HG03520 (cell line): Measurements from ENCODE around the gene RAPGEF2.
A peak's percentile ranks its signal among the peaks of the same experiment; 100 is the strongest.
"Not testable (repeated sequence)": the region's sequence is repeated elsewhere in the genome, so short reads cannot be mapped to it uniquely, and the experiment has no call there.

Experiments used
- ATAC-seq: cut with Tn5 transposase; IDR thresholded peaks from one replicate; pipeline ENCODE4 v1.9.1; 2021; ENCODE audit warnings: mild to moderate bottlenecking, moderate library complexity; ENCODE audit not compliant: unreplicated experiment

Gene RAPGEF2

GRCh38 chr4:159098482-159099127 lies 4.3 kb upstream of the RAPGEF2 start:
- ATAC-seq: no peak

DNA sequence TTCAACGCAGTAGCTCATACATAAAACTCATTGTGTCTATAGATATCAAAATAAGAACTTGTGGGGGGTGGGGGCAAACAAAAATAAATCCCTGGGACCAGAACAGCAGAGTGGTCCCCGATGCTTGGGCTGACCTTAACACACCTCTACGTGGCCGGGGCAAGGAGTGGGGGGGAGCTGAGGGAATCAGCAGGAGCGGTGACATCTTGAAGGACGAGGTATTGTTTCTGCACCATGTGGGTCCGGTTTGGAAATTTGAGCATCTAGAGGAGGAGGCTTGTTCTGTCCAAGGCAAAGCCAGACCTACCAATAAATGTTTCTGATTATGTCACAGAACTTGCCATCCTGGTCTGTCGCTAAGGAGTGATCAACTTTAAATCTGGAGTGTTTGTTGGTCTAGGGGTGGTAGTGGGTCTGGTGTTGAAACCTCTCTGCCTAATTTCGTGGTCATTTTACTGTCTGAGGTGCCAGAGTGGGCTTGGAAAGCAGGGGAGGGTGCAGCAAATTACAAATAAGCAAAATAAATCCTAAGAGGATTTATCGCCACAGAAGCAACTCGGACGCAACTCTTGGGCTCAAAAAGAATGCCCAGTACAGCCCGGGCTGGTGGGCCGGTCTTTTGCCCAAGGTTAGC lies 774 bp upstream of the RAPGEF2 start:
- no peak for ATAC-seq

DNA sequence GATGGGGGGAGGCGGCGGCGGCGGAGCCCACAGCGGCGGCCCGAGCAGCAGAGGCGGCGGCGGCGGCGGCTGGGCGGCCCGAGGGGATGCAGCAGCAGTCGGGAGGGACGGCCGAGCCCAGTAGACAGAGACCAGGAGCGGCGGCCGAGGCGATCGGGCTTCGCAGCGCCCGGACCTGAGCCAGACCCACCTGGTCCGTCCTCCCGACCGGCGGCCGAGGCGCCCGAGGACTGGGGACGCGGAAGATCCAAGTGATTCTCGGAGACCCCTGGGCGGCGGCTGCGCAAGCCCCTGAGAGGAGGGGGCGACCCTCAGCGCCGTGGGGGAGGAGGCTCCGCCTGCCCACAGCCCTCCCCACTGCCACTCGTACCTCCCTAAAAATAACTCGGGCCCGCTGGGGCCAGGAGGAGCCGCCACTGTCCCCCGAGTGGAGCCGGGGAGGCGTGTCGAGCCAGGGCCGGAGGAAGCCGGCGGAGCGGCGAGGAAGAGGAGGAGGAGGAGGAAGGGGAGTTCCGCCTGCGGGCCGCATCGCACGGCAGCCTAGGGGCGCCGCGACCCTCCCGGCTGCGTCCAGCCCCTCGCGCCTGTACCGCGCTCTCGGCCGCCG lies 608 bp downstream of the RAPGEF2 start:
- peak; percentile 27 for ATAC-seq

- ATAC-seq: no peak
These were observed 2.0 kb downstream of the RAPGEF2 start for GRCh38 chr4:159104694-159105414.

DNA sequence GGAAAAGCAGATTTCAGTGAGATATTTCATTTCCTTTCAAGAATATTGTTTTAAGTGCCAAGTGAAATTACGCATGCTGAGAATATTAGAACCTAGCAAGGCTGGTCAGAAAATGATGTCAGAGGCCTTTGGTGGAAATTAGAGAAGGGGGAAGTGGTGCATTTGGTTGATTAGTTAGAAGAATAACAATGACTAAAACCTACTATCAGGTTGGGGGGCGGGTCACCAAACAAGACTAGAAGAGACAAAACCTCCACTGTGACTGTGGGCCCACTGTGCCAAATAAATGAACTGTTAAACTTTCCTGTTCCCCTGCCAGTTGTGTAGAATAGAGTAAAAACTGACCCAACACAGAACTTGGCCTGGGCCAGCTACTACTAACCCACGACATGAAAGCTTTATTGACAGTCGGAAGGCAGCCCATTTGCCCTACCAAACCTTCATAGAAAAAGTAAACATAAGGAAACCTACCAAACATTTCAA lies 2.9 kb downstream of the RAPGEF2 start:
- ATAC-seq: no peak

GRCh38 chr4:159106636-159107035 lies 3.8 kb downstream of the RAPGEF2 start:
- ATAC-seq: no peak

GRCh38 chr4:159107203-159107925 lies 4.5 kb downstream of the RAPGEF2 start:
- ATAC-seq: no peak

- ATAC-seq: no peak
These were observed 5.2 kb downstream of the RAPGEF2 start for GRCh38 chr4:159108124-159108523.

DNA sequence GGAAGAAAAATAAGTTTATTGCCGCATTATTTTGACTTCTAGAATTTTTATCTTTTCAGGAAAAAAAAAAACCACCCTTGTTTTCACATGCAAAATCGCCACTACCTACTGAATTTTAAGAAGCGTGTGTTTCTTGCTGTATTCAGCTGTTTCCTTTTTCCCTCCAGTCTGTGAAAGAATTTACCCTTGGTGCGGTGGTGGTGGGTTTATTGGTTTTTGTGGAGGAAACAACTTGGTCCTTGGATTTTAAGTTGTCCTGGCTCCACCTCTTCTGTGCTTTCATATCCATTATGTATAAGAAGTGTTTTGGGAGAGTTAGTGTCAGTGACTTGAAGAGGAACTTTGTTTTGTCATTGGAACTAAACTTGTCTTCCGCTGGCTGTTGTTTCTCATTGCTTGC lies 8.1 kb downstream of the RAPGEF2 start:
- no peak for ATAC-seq

DNA sequence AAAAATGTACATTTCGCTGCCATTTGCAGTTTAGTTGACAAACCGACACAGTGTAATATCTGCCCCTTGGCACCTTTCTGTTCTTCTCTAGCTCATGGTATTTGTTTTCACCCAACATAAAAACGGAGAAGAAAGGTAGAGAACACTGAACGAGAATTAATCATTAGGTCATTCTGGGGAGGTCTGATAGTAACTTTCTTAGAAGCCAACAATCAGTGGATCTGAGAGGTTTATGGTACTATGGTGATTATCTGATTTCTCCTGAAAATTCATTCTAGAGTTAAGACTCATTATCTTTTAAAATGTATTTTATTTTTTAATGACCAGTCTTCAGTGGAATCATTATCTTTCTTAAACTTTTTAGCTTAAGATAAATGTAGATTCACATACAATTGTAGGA lies 8.5 kb downstream of the RAPGEF2 start:
- no peak for ATAC-seq

DNA sequence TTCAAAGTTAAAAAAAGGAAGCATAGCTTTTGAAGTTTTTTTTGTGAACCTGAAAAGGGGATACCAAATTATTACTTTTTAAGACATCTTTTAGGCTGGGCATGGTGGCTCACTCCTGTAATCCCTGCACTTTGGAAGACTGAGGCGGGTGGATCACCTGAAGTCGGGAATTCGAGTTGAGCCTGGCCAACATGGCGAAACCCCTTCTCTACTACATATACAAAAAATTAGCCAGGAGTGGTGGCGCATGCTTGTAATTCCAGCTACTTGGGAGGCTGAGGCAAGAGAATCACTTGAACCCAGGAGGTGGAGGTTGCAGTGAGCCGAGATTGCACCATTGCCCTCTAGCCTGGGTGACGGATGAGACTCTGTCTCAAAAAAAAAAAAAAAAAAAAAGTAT lies 10.5 kb downstream of the RAPGEF2 start:
- not testable (repeated sequence) for ATAC-seq

DNA sequence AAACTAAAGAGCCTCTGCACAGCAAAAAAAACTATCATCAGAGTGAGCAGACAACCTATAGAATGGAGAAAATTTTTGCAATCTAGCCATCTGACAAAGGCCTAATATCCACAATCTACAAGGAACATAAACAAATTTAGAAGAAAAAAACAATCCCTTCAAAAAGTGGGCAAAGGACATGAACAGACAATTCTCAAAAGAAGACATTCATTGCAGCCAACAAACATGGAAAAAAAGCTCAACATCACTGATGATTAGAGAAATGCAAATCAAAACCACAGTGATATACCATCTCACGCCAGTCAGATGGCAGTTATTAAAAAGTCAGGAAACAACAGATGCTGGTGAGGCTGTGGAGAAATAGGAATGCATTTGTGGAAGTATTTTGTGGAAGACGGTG lies 13.2 kb downstream of the RAPGEF2 start:
- not testable (repeated sequence) for ATAC-seq

GRCh38 chr4:159116693-159117092 lies 13.8 kb downstream of the RAPGEF2 start:
- not testable (repeated sequence) for ATAC-seq

DNA sequence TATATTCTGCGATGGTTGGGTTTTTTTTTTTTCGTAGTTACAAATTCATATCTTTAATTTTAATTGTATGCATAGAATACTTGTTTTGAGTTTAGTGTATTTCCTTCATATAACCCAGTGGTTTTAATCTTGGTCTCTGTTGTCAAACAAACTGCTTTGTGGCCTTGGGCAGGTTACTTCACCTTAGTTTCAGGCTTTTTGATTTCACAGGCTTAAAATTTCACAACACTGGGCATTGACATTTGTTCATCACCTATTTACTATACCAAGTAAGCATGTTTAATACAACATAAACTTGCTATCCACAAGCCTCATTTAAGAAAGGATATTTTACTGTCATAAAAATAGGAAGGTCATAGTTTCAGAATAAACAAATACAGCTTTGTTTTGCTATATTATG lies 14.7 kb downstream of the RAPGEF2 start:
- no peak for ATAC-seq

GRCh38 chr4:159117968-159118367 lies 15.1 kb downstream of the RAPGEF2 start:
- ATAC-seq: no peak

DNA sequence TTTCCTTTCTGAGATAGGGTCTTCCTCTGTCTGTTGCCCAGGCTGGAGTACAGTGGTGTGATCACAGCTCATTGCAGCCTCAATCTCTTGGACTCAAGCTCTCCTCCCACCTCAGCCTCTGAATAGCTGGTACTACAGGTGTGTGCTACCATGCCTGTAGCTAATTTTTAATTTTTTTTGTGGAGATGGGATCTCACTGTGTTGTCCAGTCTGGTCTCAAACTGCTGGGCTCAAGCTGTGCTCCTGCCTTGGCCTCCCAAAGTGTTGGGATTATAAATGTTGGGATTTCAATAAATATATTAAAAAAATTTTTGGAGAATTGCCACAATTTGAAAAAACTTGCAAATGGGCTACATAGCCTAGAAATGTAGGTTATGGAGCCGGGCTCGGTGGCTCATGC lies 18.5 kb downstream of the RAPGEF2 start:
- no peak for ATAC-seq

DNA sequence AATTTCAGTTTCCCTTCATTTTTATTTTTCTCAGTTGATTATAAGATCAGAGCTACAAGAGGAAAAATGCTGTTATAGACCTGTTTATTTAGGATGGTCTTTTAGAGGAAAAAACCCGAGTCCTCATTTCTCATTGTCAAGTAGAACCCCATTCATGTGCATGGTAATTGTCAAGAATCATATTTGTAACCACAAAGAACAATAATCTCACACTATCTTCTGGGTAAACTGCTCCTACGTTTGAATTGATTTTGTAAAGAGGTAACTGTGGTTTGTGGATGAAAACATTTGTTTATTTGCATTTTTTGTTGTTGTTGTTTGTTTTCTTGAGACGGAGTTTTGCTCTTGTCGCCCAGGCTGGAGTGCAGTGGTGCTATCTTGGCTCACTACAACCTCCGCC lies 23.8 kb downstream of the RAPGEF2 start:
- no peak for ATAC-seq

DNA sequence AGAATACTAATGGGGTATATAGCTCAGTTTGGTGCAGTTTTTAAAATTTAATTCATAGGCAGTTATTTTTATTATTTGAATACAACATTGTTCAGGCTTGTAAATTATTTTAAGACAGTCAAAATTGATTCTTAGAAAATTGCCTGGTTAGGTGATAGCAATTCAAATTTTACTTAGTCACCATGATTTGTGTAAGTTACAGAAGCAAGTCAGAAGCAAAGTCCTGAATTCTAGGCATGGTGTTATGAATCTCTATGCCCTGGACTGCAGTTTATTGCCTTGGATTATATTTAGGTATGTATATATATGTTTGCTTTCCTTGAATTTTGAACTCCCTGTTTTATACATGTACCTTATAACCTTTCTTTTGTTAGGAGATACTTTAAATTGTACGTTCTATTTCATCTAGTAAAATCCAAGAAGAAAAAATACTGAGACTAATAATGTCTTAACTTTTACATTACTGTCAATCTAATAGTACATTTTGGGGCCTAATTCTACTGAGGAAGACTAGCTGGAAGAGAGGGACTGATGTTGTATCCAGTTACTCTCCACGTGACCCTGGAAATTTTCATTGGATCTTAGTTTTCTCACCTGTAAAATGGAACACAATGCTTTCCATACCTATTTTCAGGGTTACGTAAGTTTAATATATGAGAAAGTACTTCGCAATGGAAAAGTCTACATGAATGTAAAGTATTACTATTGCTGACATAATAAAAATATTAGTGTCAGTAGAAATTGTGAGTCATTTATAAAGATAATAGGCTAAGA lies 25.1 kb downstream of the RAPGEF2 start:
- no peak for ATAC-seq

- no peak for ATAC-seq
These were observed 27.1 kb downstream of the RAPGEF2 start for GRCh38 chr4:159129814-159130550.

DNA sequence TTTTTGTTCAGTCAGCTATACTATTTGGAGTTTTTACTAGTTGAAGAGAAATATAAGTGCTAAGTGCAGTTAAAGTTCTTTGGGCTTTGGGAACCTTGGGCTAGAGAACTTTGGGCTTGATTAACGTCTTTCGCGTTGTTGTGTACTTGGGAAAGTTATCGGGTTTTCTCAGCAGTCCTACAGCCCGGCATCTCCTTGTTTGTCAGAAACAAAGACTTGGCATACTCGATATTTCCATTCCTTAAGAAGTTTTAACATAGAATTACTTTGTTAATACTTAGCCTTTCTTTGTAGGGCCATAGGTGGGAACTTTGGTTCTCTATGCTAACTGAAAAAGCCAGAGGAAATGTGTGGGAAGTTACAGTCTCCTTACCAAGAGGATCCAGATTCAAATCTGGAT lies 28.7 kb downstream of the RAPGEF2 start:
- ATAC-seq: no peak
